GM19328 (cell line): ENCODE data around the gene MITF.

Experiments
- ATAC-seq: cut with Tn5 transposase; IDR thresholded peaks from one replicate; pipeline ENCODE4 v1.9.1; 2021; ENCODE audit warnings: mild to moderate bottlenecking, moderate library complexity; ENCODE audit not compliant: unreplicated experiment

The MITF gene

GRCh38 chr3:69752241-69752640 lies 13.0 kb downstream of the MITF start:
- no peak for ATAC-seq

GRCh38 chr3:69753179-69753775 lies 14.0 kb downstream of the MITF start:
- ATAC-seq = no peak

GRCh38 chr3:69755795-69756194 lies 16.5 kb downstream of the MITF start:
- ATAC-seq = no peak

GRCh38 chr3:69761896-69762767 lies 22.9 kb downstream of the MITF start:
- no peak for ATAC-seq

- no peak for ATAC-seq
Measured at GRCh38 chr3:69762768-69763229, 23.5 kb downstream of the MITF start.

GRCh38 chr3:69763458-69763857 lies 24.2 kb downstream of the MITF start:
- no peak for ATAC-seq

- ATAC-seq = no peak
Measured at GRCh38 chr3:69764121-69764741, 25.0 kb downstream of the MITF start.

GRCh38 chr3:69764861-69765260 lies 25.6 kb downstream of the MITF start:
- ATAC-seq = no peak

GRCh38 chr3:69766638-69767037 lies 27.4 kb downstream of the MITF start:
- no peak for ATAC-seq

GRCh38 chr3:69767571-69767970 lies 28.3 kb downstream of the MITF start:
- ATAC-seq = no peak

GRCh38 chr3:69768438-69768837 lies 29.2 kb downstream of the MITF start:
- ATAC-seq = no peak

- no peak for ATAC-seq
Measured at GRCh38 chr3:69770219-69770618, 31.0 kb downstream of the MITF start.

GRCh38 chr3:69770976-69771634 lies 31.8 kb downstream of the MITF start:
- no peak for ATAC-seq

- no peak for ATAC-seq
Measured at GRCh38 chr3:69772152-69772867, 33.0 kb downstream of the MITF start.

GRCh38 chr3:69774029-69774428 lies 34.8 kb downstream of the MITF start:
- no peak for ATAC-seq

GRCh38 chr3:69775751-69776150 lies 36.5 kb downstream of the MITF start:
- ATAC-seq = no peak

- no peak for ATAC-seq
Measured at GRCh38 chr3:69776289-69776688, 37.0 kb downstream of the MITF start.

- no peak for ATAC-seq
Measured at GRCh38 chr3:69776920-69777581, 37.8 kb downstream of the MITF start.

- no peak for ATAC-seq
Measured at GRCh38 chr3:69777582-69777967, 38.3 kb downstream of the MITF start.

GRCh38 chr3:69781593-69781992 lies 42.3 kb downstream of the MITF start:
- no peak for ATAC-seq
